Sigmoid colon (tissue), 7 donors: ENCODE measurements around the gene HDDC2. TPM values are rescaled to one million over a fixed set of nuclear protein-coding genes. Genes with fewer than 3 reads are reported as not detected.
A peak's percentile ranks its signal among the peaks of the same experiment; 100 is the strongest.

Source experiments
- DNase-seq: peaks from one replicate; pipeline ENCODE4 v3.0.0-alpha.2; 2019
- H3K27ac ChIP-seq, 4 donors: fragments of 200-600 bp; sonication (generic); one replicate each; pipeline ENCODE4 v1.5.1; 2016 to 2019; ENCODE audit warnings: mild to moderate bottlenecking in 1 of 4
- H3K27me3 ChIP-seq, 3 donors: fragments of 200-600 bp; sonication (generic); one replicate each; pipeline ENCODE4 v1.5.1; 2019; ENCODE audit warnings: mild to moderate bottlenecking in 1 of 3
- H3K36me3 ChIP-seq, 4 donors: fragments of 200-600 bp; sonication (generic); one replicate each; pipeline ENCODE4 v1.5.1; 2016 to 2019
- H3K4me1 ChIP-seq, 4 donors: fragments of 200-600 bp; sonication (generic); one replicate each; pipeline ENCODE4 v1.5.1; 2017 to 2019
- H3K4me3 ChIP-seq, 4 donors: fragments of 200-600 bp; sonication (generic); one replicate each; pipeline ENCODE4 v1.5.1; 2017 to 2019; ENCODE audit warnings: mild to moderate bottlenecking in 2 of 4, moderate library complexity in 1 of 4
- H3K9me3 ChIP-seq, 4 donors: fragments of 200-600 bp in 3 of 4; sonication (generic) in 3 of 4; one replicate each; pipeline versions ENCODE4 v1.5.1 to v1.6.1; 2013 to 2019
- CTCF ChIP-seq, 4 experiments: fragments of 450-650 bp in 3 of 4; fragments of 200-600 bp in 1 of 4; IDR thresholded peaks; one replicate each; pipeline ENCODE4 v1.5.1; 2016 to 2019; ENCODE audit warnings: antibody characterized with exemption in 4 of 4, mild to moderate bottlenecking in 3 of 4, moderate library complexity in 2 of 4
- EP300 ChIP-seq, 4 donors: sonication (generic); formaldehyde crosslinking; IDR thresholded peaks; one replicate each; pipeline ENCODE4 v1.6.1; 2017; ENCODE audit warnings: antibody characterized with exemption in 4 of 4
- POLR2A ChIP-seq, 2 donors: fragments of 450-650 bp; IDR thresholded peaks; one replicate each; pipeline ENCODE4 v1.6.1; 2016; ENCODE audit warnings: antibody characterized with exemption in 2 of 2, mild to moderate bottlenecking in 2 of 2, moderate library complexity in 2 of 2
- POLR2AphosphoS5 ChIP-seq, 4 donors: sonication (generic); formaldehyde crosslinking; IDR thresholded peaks; one replicate each; pipeline ENCODE4 v1.6.1; 2017; ENCODE audit warnings: antibody characterized with exemption in 4 of 4
- WGBS, 2 donors: extraction: QIAGEN DNeasy Blood & Tissue Kit; methylation state at CpG; one replicate each; pipeline ENCODE4 v1.1.7; 2013; 5-methylcytosine and 5-hydroxymethylcytosine counted together
- intact Hi-C: fragments of 100-400 bp; cut with DNase I; formaldehyde crosslinking; loops from one replicate; pipeline ENCODE4 v1.15.1; 2023
- polyA plus RNA-seq, 3 donors: library from polyadenylated mRNA; stranded (reverse); fragments of 200-250 nt; gene quantifications; one replicate each; pipeline ENCODE4 v1.2.3, GENCODE V29; 2013
- total RNA-seq, 4 donors: library from RNA; depleted of rRNA; stranded (reverse); fragments of >200 nt; gene quantifications; one replicate each; pipeline ENCODE4 v1.1.0, GENCODE V29; 2016
- donor health status: healthy with polysubstance abuse.
- donor health status: Bipolar disorder and iron deficiency.
- donor health status: healthy.

HDDC2 gene
- total and polyA plus RNA-seq, 7 donors: 39.9 to 82.9 (median 56.1) TPM

- intact Hi-C loops: no loop called here
- no peaks in the 10 kb centered on the region for H3K9me3 ChIP-seq
- WGBS, 2 donors: 92 to 96% methylated on average over 3 of the region's 3 CpGs
Measured at GRCh38 chr6:125254321-125254720, 47.4 kb downstream of the HDDC2 start.

GRCh38 chr6:125253881-125254280 lies 47.9 kb downstream of the HDDC2 start:
- peaks cover 0 to 13% (median 0%) of the 10 kb centered on the region in 4 donors for H3K4me1 ChIP-seq
- H3K36me3 ChIP-seq: no peaks in the 10 kb centered on the region
- no peak overlapping the region for H3K4me3 ChIP-seq
- H3K9me3 ChIP-seq: no peaks in the 10 kb centered on the region
- DNase-seq: no peak
- H3K27ac ChIP-seq: no peak overlapping the region
- no peak for TF ChIP-seq CTCF (IDR thresholded peaks at IDR 0.05)
- TF ChIP-seq EP300 (IDR thresholded peaks at IDR 0.05): no peak
- TF ChIP-seq POLR2A (IDR thresholded peaks at IDR 0.05): no peak
- no peak for TF ChIP-seq POLR2AphosphoS5 (IDR thresholded peaks at IDR 0.05)
- intact Hi-C loops: no loop called here
- 94 to 96% methylated on average over 2 of the region's 2 CpGs for WGBS, 2 donors
- H3K27me3 ChIP-seq: no peaks in the 10 kb centered on the region

More at GRCh38 chr6:125254321-125254720, 47.4 kb downstream of the HDDC2 start:
- no peak for TF ChIP-seq POLR2AphosphoS5 (IDR thresholded peaks at IDR 0.05)
- TF ChIP-seq CTCF (IDR thresholded peaks at IDR 0.05): no peak
- no peak for TF ChIP-seq POLR2A (IDR thresholded peaks at IDR 0.05)
- TF ChIP-seq EP300 (IDR thresholded peaks at IDR 0.05): no peak
- no peak for DNase-seq
- no peak overlapping the region for H3K27ac ChIP-seq
- no peaks in the 10 kb centered on the region for H3K27me3 ChIP-seq
- peaks cover 0 to 13% (median 0%) of the 10 kb centered on the region in 4 donors for H3K4me1 ChIP-seq
- H3K36me3 ChIP-seq: no peaks in the 10 kb centered on the region
- no peak overlapping the region for H3K4me3 ChIP-seq

- DNase-seq: no peak
- Histone ChIP-seq H3K27ac (no peak overlapping the region), H3K4me3 (no peak overlapping the region), H3K36me3 (no peaks in the 10 kb centered on the region), H3K9me3 (no peaks in the 10 kb centered on the region), H3K4me1 (peaks cover 0 to 13% (median 0%) of the 10 kb centered on the region in 4 donors), H3K27me3 (no peaks in the 10 kb centered on the region)
- TF ChIP-seq POLR2A (IDR thresholded peaks at IDR 0.05) (no peak), EP300 (IDR thresholded peaks at IDR 0.05) (no peak), POLR2AphosphoS5 (IDR thresholded peaks at IDR 0.05) (no peak), CTCF (IDR thresholded peaks at IDR 0.05) (no peak)
- WGBS, 2 donors: 88 to 94% methylated on average over 1 of the region's 1 CpG
- intact Hi-C loops: no loop called here
Measured at GRCh38 chr6:125252891-125253290, 48.9 kb downstream of the HDDC2 start.

- peak overlapping the region in 1 of 4 donors; percentile 35 for H3K27ac ChIP-seq
Measured at GRCh38 chr6:125251516-125252220, 50.1 kb downstream of the HDDC2 start.

More at GRCh38 chr6:125251516-125252220, 50.1 kb downstream of the HDDC2 start:
- WGBS, 2 donors: 74 to 84% methylated on average over 6 of the region's 6 CpGs
- DNase-seq: no peak
- no peaks in the 10 kb centered on the region for H3K9me3 ChIP-seq
- H3K4me1 ChIP-seq: peaks cover 0 to 13% (median 0%) of the 10 kb centered on the region in 4 donors
- TF ChIP-seq POLR2AphosphoS5 (IDR thresholded peaks at IDR 0.05) (no peak), POLR2A (IDR thresholded peaks at IDR 0.05) (no peak), CTCF (IDR thresholded peaks at IDR 0.05) (no peak), EP300 (IDR thresholded peaks at IDR 0.05) (no peak)
- intact Hi-C loops: no loop called here
- H3K36me3 ChIP-seq: no peaks in the 10 kb centered on the region
- H3K27me3 ChIP-seq: no peaks in the 10 kb centered on the region
- no peak overlapping the region for H3K4me3 ChIP-seq
